ENCODE data around the gene PCSK4.

GRCh38 chr19:1474765-1475351, 15.3 kb downstream of the PCSK4 start:
- no peak for TF ChIP-seq EZH2 (IDR thresholded peaks at IDR 0.05; ENCODE audit: borderline replicate concordance, low read length)
- TF ChIP-seq CTCF (conservative IDR thresholded peaks at IDR 0.05 in 1 of 2, IDR thresholded peaks at IDR 0.05 in 1 of 2; ENCODE audit: extremely low read depth in 1 of 2, insufficient read depth in 1 of 2, low read depth in 1 of 2, low read length in 2 of 2) = no peak

All from mammary epithelial cell (primary cell).